Lung (tissue), 12 donors: ENCODE data around the gene NPPB. TPM values are rescaled to one million over a fixed set of nuclear protein-coding genes. Genes with fewer than 3 reads are reported as not detected.

ENCODE experiments used
- ATAC-seq: fragments of 200-7000 bp; cut with Tn5 transposase; one replicate; pipeline ENCODE4 v1.9.1; 2020; ENCODE audit warnings: moderate number of reproducible peaks; ENCODE audit not compliant: insufficient read depth, low FRiP score
- DNase-seq, 3 donors: peaks; one replicate each; pipeline ENCODE4 v3.0.0-alpha.2; 2013 to 2017
- H3K27ac ChIP-seq, 2 donors: one replicate each; pipeline ENCODE4 v1.5.1; 2013; ENCODE audit warnings: mild to moderate bottlenecking in 2 of 2, moderate library complexity in 2 of 2, control low read depth in 1 of 2, inconsistent platforms in 1 of 2, low read depth in 1 of 2, low read length in 1 of 2
- H3K27me3 ChIP-seq, 3 donors: one replicate each; pipeline ENCODE4 v1.5.1; 2013; ENCODE audit warnings: low read length in 2 of 3; ENCODE audit not compliant: control insufficient read depth in 3 of 3, insufficient read depth in 3 of 3
- H3K36me3 ChIP-seq, 4 donors: one replicate each; pipeline ENCODE4 v1.5.1; 2013; ENCODE audit warnings: low read length in 4 of 4, mild to moderate bottlenecking in 1 of 4, moderate library complexity in 1 of 4; ENCODE audit not compliant: control insufficient read depth in 4 of 4, insufficient read depth in 4 of 4
- H3K4me1 ChIP-seq, 5 donors: one replicate each; pipeline ENCODE4 v1.5.1; 2013; ENCODE audit warnings: low read length in 5 of 5, mild to moderate bottlenecking in 2 of 5, moderate library complexity in 1 of 5; ENCODE audit not compliant: control insufficient read depth in 5 of 5, insufficient read depth in 5 of 5
- H3K4me3 ChIP-seq: one replicate; pipeline ENCODE4 v1.5.1; 2013; ENCODE audit warnings: mild to moderate bottlenecking, control low read depth, moderate library complexity
- H3K9ac ChIP-seq, 2 donors: one replicate each; pipeline ENCODE4 v1.5.1; 2013; ENCODE audit warnings: low read length in 2 of 2, control low read depth in 1 of 2; ENCODE audit not compliant: insufficient read depth in 1 of 2
- H3K9me3 ChIP-seq, 4 donors: one replicate each; pipeline ENCODE4 v1.5.1; 2013; ENCODE audit warnings: low read length in 3 of 4, mild to moderate bottlenecking in 1 of 4, moderate library complexity in 1 of 4; ENCODE audit not compliant: control insufficient read depth in 4 of 4, insufficient read depth in 3 of 4
- WGBS, 2 donors: extraction: QIAGEN DNeasy Blood & Tissue Kit; methylation state at CpG; one replicate each; pipeline ENCODE4 v1.1.7; 2013; 5-methylcytosine and 5-hydroxymethylcytosine counted together
- polyA plus RNA-seq, 2 donors: library from polyadenylated mRNA; stranded (reverse); fragments of 200-250 nt; gene quantifications; one replicate each; pipeline ENCODE4 v1.2.1, GENCODE V29; 2013
- total RNA-seq, 2 donors: library from RNA; depleted of rRNA in 1 of 2; stranded (reverse); fragments of >200 nt in 1 of 2; gene quantifications; one replicate each; pipeline ENCODE4 v1.2.1, GENCODE V29; 2014 to 2021
- TF ChIP-seq, protein P1 (sequence below): IDR thresholded peaks from 2 replicates; pipeline ENCODE4 v1.5.1; 2012; ENCODE audit warnings: mild to moderate bottlenecking; ENCODE audit errors: control extremely low read depth, extremely low read depth
- donor health status: control.
- donor health status: control.
- donor health status: Bipolar disorder and iron deficiency.
- donor health status: healthy.
- donor health status: DM: yes; HTN: yes; CAD: no.

Gene NPPB
- total and polyA plus RNA-seq, 4 donors, result 0.45 to 3.6 (median 1.1) TPM; not detected in 1

DNA sequence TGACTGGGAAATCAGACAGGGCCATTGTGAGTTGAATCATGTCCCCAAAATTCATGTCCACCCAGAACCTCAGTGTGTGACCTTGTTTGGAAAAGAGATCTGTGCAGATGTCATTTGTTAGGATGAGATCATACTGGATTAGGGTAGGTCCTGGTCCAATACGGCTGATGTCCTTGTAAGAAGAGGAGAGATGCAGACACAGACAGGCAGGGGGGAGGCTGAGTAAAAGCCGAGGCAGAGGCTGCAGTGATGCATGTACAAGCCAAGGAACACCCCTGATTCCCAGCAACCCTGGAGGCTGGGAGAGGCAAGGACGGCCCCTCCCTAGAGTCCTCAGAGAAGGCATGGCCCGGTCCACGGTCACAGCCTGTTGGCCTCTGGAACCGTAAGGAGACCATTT is 15.9 kb upstream of the NPPB start:
- TF ChIP-seq, protein P1, sequence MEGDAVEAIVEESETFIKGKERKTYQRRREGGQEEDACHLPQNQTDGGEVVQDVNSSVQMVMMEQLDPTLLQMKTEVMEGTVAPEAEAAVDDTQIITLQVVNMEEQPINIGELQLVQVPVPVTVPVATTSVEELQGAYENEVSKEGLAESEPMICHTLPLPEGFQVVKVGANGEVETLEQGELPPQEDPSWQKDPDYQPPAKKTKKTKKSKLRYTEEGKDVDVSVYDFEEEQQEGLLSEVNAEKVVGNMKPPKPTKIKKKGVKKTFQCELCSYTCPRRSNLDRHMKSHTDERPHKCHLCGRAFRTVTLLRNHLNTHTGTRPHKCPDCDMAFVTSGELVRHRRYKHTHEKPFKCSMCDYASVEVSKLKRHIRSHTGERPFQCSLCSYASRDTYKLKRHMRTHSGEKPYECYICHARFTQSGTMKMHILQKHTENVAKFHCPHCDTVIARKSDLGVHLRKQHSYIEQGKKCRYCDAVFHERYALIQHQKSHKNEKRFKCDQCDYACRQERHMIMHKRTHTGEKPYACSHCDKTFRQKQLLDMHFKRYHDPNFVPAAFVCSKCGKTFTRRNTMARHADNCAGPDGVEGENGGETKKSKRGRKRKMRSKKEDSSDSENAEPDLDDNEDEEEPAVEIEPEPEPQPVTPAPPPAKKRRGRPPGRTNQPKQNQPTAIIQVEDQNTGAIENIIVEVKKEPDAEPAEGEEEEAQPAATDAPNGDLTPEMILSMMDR, result no peak
- Histone ChIP-seq H3K27me3 (peaks cover 0 to 4% (median 0%) of the 10 kb centered on the region in 3 donors), H3K36me3 (no peaks in the 10 kb centered on the region), H3K4me1 (peaks cover 0 to 8% (median 1%) of the 10 kb centered on the region in 5 donors), H3K9me3 (no peaks in the 10 kb centered on the region), H3K4me3 (no peak overlapping the region), H3K9ac (no peak overlapping the region), H3K27ac (peak overlapping the region in 1 of 2 donors; percentile 87)
- DNase-seq (no peak), ATAC-seq (no peak)
- 65 to 73% methylated on average over 6 of the region's 6 CpGs for whole genome bisulfite sequencing, 2 donors

DNA sequence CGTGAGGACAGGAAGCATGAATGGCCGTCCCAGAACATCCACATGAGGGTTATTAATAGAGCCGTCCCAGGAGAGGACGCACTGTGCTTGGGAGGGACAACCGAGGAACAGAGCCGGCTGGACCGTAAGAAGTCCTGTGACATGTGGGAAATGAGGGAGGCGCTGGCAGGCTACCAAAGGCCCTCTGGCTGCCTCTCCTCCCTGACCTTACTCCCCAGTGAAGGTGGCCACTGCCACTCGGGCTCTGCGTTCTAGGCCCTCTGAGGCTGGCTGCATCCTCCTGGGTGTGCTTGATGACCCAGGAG is 15.5 kb upstream of the NPPB start:
- ATAC-seq (no peak), DNase-seq (peak in 1 of 3 donors; percentile 26)
- H3K9ac ChIP-seq, result no peak overlapping the region
- H3K4me3 ChIP-seq, result no peak overlapping the region
- no peaks in the 10 kb centered on the region for H3K36me3 ChIP-seq
- no peaks in the 10 kb centered on the region for H3K9me3 ChIP-seq
- peaks cover 0 to 4% (median 0%) of the 10 kb centered on the region in 3 donors for H3K27me3 ChIP-seq
- H3K4me1 ChIP-seq, result peaks cover 0 to 5% (median 1%) of the 10 kb centered on the region in 5 donors
- WGBS, 2 donors, result 59 to 62% methylated on average over 10 of the region's 10 CpGs
- TF ChIP-seq, protein P1, result no peak
- peak overlapping the region in 1 of 2 donors; percentile 93 for H3K27ac ChIP-seq

DNA sequence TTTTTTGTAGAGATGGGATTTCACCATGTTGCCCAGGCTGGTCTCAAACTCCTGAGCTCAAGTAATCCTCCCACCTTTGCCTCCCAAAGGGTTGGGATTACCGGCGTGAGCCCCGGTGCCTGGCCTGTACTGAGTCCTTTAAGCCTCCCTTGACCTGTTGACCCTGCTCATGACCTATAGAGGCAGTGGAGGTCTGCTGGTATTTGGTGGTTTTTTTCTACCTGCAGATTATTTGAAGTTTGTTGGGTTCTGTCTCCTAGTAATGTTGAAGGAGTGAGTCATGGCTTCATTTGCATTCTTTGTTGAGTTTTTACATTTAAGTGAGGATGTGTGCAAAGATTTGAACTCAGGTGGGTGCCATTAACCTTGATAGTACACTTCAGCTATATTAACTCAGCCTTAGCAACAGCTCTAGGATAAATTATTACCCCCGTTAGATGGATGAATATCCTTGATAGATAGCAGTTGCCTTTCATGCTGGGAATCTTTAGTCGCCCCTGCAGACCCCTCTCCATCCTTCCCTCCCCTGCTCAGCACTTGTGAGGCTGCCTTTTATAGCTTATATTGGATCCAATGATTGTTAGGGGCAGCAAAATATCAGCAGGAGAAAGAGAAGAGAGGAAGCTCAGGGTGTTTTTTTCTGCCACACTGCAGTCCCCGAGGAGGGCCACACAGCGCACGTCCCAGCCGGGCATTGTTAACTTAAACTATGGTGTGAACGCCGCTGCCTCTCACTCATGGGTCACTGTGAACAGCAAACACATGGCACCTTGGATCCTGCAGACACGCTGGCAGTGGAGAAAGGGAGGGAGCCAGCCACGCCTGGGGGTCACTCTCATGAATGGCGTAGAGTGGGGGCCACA is 14.9 kb upstream of the NPPB start:
- WGBS, 2 donors, result 67 to 75% methylated on average over 14 of the region's 14 CpGs
- Histone ChIP-seq H3K36me3 (no peaks in the 10 kb centered on the region), H3K27ac (peak overlapping the region in 1 of 2 donors; percentile 93), H3K27me3 (peaks cover 0 to 4% (median 0%) of the 10 kb centered on the region in 3 donors), H3K4me1 (peaks cover 0 to 5% (median 1%) of the 10 kb centered on the region in 5 donors), H3K4me3 (no peak overlapping the region), H3K9ac (no peak overlapping the region), H3K9me3 (no peaks in the 10 kb centered on the region)
- ATAC-seq (no peak), DNase-seq (no peak)
- TF ChIP-seq, protein P1, result no peak
